Dedifferentiated amniotic fluid mesenchymal stem cell (primary cell): Measurements from ENCODE around the gene DOCK2.
A peak's percentile ranks its signal among the peaks of the same experiment; 100 is the strongest.
"Not testable (repeated sequence)": the region's sequence is repeated elsewhere in the genome, so short reads cannot be mapped to it uniquely, and the experiment has no call there.

Source experiments
- DNase-seq: peaks from one replicate; pipeline ENCODE4 v3.0.0-alpha.2; 2016; ENCODE audit errors: extremely low spot score

Gene DOCK2

DNA sequence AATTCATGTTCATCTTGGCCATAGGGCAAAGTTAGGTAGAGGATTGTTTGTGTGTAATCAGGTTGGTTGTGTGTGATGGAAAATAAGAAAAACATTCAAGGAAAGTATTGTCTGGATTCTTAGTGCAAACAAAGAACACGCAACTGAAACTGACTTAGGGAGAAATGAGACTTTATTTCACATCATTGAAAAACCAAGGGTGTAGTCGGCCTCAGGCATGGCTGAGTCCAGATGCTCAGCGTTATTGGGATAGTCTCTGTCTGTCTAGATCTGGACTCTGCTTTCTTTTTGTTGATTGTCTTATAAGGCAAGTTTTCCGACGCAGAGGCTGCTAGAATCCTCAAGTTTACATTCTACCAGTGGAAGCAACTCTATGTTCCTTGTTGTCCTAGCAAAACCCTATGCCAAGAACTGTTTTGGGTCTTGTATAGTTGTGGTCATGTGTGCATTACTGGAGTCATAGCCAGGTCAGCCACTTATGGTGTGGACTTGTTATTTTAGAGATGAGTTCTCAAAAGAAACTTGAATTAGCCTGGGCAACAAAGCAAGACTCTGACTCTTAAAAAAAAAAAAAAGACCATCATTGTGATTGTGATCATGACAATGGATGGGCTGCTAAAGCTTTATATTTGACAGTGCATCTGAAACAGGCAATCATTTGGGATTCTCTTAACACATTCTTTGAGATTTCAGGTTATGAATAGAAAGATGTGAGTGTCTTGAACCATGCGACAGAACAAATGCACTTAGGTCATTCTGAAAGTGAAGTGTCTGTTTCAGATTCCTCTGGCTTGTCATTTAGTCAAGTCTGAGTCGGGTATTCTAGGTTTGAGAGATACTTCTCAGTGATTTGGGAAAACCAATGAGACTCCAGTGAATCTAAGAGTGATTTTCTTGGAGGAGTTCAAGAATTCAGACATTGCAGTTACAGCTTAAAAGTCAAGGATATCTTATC, 82.6 kb downstream of the DOCK2 start:
- no peak for DNase-seq

DNA sequence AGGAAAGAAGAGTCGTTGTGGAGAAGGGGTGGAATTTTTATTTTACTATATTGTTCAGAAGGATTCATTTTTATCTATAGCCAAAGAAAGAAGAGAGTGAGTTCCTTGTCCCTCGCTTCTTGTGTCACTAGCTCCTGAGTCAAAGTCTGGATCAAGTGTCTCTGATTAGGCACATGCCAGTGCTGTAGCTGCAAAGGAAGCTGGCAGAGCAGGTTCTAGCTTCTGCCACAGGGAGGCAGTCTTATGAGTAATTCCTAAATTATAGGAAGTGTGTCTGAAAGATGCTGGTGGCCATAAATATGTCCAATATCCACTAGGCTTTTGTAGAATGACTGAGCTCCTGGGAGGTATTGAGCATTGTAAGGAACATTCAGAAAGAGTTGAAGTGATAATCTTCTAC, 84.7 kb downstream of the DOCK2 start:
- DNase-seq, result no peak

DNA sequence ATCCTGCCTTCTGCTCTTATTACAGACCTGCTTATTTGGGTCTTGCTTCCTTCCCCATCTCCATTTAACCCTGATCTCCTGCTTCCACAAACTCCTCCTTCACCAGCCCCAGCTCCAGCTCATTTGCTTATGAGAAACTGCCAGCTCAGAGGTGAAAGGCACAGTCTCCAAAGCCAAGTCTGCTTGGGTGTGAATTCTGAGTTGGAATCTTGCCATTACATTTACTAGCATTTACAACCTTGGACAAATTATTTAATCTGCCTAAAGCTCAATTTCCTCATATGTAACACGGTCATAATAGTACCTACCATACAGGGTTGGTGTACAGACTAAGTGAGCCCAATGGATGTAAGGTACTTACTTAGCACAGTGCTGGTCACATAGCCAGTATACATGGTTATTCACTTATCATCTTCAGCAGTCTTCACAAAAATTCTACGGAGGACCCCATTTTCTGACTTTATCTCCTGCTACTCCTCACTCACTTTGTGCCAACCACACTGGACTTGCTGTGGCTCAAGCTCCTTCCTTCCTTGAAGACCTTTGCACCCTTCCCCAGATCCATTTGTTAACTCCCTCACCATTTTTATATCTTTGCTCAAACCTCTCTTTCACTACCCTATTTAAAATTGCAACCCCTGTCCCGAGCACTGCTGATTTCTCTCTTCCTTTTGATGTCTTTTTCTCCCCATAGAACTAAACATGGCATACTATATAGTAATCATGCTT, 86.2 kb downstream of the DOCK2 start:
- DNase-seq, result no peak

DNA sequence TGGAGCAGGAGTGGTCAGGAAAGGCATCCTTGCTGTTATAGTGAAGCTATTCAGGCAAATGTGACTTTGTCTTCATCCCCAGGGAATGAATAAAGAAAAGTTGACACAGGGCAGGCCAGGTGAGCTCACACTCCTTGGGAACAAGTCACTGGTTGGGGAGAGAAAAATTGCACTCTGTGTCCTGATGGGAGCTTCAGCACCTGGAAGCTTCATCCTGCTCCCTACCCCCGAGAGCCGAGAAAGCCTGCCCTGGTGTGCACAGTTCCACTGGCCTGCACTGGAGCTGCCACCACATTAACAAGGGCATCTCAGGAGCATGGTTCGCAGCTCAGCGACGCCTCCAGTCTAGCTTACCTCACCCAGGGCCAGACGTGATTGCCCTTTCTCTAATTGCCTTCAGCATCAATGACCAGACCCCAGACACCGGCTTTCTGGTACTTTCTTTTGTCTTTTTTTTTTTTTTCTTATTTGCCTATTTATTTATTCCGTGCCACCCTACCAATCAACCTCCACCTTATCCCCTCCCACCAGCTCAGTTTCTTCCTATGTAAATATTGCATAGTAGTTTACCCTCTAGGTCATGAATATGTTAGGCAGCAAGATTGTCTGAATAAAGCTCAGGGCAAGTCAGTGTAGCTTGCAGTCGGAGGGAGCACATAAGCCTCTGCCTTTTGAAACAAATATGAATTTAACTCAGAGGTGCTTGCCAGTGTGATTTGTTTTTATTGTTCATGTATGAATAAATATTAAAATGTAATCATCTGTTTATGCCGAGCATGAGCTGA, 87.4 kb downstream of the DOCK2 start:
- DNase-seq, result no peak

DNA sequence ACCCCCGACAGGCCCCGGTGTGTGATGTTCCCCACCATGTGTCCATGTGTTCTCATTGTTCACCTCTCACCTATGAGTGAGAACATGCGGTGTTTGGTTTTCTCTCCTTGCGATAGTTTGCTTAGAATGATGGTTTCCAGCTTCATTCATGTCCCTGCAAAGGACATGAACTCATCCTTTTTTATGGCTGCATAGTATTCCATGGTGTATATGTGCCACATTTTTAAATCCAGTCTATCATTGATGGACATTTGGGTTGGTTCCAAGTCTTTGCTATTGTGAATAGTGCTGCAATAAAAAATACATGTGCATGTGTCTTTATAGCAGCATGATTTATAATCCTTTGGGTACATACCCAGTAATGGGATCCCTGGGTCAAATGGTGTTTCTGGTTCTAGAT, 88.6 kb downstream of the DOCK2 start:
- DNase-seq, result not testable (repeated sequence)

DNA sequence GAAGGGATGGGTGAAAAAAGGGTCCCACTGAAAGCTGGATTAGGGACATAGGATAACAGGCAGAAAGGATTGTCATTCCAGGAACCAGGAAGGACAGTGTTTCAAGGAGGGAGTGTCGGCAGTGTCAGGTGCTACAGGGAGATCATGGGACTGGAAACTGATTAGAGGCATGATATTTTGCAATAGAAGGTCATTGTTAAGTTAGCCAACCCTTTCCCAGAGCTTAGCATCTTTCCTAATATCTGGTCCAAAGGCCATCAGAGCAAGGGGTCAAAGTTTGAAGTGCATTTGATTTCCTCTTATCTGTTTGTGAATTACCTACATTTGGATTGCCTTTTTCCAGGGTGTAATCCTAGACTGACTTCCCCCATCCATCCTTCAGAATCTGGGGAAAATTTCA, 91.3 kb downstream of the DOCK2 start:
- no peak for DNase-seq

DNA sequence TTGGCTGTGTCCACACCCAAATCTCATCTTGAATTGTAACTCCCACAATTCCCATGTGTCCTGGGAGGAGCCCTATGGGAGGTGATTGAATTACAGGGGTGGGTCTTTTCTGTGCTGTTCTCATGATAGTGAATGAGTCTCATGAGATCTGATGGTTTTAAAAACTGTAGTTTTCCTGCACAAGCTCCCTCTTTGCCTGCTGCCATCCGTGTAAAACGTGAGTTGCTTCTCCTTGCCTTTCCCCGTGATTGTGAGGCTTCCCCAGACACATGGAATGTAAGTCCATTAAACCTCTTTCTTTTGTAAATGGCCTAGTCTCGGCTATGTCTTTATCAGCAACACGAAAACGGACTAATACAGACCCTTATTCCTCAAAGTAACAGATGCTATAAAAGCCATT, 94.1 kb downstream of the DOCK2 start:
- no peak for DNase-seq

DNA sequence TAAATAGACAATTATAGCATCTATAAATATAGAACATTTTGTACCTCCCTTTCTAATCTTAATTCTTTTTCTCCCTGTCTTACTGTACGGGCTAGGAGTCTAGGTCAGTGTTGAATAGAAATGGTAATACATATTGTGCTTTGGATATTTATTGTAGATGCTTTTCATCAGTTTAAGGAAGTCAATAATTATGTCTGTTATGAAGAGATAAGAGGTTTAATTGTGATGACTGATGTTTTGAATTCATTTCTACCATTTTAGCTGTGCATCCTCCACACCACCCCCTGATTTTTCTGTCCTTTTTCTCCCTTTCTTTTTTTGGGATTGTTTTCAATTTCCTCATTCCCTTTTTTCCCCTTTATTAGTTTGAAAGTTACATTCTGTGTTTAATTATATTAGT, 95.8 kb downstream of the DOCK2 start:
- no peak for DNase-seq

DNA sequence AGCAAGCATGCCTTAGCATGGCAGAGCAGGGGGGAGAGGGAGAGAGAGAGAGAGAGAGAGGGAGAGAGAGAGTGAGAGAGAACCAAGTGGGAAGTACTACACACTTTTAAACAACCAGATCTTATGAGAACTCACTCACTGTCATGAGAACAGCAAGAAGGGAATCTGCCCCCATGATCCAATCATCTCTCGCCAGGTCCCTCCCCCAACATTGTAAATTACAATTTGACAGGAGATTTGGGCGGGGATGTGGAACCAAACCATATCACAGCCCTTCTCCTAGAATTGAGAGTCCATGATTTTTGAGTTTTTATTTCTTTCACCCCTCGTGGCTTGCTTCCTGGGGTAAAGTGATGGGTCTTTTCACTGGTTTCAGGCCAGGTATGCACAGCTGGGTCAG, 98.8 kb downstream of the DOCK2 start:
- no peak for DNase-seq

DNA sequence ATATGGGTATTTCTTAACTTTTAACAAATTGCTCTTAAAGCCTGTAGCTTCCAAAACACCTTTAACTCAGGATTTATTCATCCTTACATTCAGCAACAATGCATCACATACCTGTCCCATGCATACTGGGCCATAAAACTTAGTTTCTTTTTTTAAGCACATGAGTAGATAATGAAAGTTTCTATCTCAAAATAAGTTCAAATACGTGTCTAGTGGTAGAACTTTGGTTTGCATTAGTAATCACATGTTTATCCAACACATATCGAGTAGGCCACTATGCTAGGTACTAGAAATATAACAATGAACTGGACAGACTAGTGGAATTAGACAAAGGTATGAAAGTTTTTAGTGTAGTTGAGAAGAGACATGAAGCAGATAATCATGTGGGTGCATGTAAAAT, 99.6 kb downstream of the DOCK2 start:
- DNase-seq, result no peak

DNA sequence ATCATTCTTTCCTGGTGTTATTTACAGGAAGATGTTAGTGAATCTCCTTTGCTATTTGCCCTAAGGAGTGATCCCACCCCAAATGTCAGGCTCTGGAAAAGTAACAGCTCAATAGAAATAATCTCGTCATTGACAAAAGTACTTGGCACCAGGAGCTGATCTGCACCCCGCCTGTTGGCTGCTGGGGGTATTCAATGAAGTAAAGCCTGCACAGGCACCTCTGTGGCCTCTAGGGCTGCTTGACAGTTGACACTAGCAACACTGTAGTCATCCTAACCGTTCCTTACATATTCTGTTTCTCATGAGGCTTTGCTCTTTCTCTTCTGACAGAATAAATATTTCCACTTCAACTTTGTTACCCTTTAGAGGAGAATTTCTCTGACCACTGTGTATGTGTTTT, 103.4 kb downstream of the DOCK2 start:
- DNase-seq, result no peak

DNA sequence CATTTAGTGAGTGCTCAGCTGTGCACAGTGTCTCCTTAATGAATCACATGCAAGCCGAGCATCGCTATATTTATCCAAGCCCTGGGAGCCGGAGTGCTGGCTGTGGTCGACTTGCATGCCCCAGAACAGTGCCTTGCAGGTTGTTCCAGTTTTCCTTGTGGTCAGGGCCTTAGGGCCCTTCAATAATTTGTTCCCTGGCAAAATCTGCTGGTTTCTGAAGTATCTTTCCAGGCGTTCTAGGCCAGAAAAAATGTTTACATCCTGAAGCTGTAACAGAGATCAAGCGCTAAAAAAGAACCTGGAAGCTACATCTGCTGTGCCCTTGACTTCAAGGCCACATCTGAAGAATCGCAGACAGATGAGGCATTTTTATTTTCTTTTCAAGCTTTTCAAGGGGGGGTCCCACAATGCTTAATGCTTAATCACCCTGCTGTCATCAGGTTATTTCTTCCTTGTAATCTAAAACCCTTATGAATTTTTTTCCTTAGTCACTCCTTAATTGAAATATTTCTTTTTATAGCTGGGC, 105.8 kb downstream of the DOCK2 start:
- DNase-seq, result peak; percentile 23

DNA sequence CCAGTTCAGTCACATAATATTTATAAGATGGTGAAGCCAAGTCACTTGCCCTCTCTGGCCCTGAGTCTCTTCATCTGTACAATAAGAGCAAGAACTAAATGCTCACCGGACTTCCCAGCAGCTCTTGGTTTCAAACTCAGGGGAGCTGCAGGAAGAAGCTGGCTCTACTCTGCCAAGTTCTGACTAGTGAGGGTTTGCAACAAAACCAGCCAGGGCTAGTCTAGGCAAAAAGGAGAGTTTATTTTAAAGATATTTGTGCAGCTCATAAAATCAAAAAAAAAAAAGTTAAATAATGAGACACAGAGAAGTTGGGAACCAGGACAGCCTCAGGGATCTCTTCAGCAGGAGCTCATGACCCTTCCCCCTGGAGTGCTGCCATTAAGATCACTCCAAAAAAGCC, 107.3 kb downstream of the DOCK2 start:
- no peak for DNase-seq

DNA sequence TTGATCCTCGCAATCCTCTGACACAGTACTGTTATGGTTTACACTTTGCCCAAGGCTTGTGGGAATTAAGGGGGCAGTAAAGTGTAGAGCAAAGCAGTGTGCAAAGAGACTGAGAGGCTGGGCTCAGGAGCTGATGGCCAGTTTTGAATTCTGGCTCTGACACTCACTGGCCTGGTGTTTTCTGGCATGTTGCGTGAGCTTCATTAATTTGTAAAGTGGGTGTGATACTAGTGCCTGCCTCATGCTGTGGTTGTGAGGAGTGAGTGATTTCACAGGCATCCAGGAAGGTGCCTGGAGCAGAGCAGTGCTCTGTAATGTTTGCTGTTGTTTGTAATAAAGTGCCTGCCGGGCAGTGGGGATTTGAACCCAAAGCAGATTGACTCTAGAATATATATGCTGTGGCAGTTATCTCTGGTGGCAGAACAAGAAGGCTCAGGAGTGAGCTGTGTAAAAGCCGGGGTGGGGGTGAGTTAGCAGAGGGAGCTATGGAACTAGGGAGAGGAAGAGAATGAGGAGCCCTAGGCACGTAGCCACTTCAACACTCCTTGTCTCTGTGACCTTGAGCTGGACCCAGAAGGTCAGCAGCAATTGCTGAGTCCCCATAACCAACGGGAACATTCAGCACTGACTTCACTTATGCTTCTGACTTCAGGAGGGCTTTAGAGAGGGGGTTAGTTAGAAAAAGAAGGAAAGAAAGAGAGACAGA, 108.5 kb downstream of the DOCK2 start:
- peak; percentile 24 for DNase-seq

DNA sequence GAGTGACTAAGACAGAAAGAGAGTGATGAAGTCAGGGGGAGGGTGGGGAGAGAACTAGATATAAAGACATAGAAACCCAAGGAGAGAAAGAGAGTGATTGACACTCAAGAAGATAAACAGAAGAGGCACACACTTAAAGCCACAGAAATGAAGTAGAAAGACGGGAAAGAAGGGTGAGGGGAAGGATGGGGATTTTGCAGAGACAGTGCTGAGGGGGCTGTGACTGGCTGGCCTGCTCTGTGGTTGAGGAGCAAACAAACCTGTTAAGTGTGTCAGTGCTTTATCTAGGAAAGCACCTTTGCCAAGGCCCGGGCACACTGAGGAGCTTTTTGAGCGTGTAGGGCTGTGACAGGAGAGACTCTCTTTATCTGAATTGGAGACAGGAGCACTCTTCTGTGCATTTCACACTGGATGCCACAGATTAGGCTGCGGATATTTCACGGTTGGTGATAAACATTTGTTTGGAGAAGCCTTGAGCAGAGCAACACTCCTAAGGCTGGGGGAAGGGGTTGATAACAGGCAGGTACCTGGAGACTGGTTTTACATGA, 109.1 kb downstream of the DOCK2 start:
- DNase-seq, result no peak

DNA sequence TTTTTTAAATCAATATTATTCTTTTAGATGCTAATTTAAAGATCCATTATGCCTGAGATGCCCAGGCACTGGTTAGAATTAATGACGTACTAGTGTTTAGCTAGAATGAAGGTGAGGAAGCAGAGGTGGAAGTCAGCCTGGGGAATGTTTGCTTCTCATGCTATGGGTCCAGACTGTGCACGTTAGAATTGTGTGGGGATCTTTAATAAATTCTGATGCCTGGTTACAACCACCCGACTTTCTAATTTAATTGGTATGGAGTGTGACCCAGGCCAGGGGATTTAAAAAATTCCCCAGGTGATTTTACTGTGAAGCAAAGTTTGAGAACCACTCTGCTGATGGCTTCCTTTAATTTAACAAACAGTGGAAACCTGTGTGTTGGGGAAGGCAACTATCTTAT, 111.1 kb downstream of the DOCK2 start:
- no peak for DNase-seq

DNA sequence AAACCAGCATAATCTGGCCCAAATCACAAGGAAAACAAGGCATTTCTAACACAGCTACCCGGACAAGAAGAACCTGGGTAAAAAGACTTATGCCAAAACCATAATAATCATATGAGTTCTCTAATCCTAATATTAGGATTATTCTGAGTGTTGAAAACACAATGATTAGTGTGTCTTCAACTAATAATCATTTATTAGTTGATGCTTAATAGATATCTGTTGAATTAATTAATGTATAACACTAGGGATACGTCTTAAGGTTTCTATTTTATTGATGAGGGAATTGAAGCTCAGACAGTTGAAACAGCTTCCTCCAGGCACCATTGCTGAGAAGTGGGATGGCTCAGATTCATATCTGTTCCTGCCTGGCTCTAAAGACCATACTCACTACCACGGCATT, 112.2 kb downstream of the DOCK2 start:
- DNase-seq, result no peak

DNA sequence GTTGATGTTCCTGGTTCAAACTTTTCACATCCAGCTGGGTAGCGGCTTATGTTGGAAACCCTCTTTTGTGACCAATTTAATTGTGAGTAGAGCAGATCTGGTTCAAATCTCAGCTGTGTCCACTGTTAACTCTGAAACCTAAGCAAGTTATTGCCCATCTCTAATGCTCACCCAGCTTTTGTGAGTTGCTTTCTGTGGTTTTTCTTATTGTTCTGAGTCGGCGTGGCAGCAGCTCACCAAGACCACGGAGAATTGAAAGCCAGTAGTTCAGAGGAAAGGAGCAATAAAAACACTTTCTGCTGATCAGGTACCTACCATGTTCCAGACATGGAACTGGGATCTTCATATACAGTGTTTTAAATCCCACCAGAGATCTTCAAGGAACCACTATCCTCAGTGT, 114.4 kb downstream of the DOCK2 start:
- DNase-seq, result no peak

DNA sequence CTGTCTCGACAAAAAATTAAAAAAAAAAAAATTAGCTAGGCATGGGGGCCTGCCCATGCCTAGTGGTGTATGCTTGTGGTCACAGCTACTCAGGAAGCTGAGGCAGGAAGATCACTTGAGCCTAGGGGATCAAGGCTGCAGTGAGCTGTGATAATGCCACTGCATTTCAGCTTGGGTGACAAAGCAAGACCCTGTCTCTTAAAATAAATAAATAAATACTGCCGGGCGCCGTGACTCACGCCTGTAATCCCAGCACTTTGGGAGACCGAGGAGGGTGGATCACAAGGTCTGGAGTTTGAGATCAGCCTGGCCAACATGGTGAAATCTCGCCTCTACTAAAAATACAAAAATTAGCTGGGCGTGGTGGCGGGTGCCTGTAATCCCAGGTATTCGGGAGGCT, 115.5 kb downstream of the DOCK2 start:
- DNase-seq, result not testable (repeated sequence)

DNA sequence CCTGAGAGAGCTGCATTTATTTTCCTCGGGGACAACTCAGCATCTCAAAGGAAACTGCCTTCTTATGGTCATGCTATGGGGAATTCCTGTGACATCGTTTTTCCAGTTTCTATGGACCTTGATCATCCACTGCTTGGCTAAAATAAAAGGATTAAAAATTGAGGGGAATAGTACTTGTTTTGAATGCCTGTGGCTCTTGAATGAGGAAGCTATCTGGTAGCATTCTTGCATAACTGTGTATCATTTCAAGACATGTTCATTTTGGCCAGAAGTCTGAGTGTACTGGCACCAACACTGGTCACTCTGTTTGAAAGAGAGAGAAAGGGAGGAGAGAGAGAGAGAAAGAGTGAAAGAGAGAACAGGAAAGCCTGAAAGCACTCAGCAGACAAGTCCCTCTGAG, 116.7 kb downstream of the DOCK2 start:
- DNase-seq, result peak; percentile 22

DNA sequence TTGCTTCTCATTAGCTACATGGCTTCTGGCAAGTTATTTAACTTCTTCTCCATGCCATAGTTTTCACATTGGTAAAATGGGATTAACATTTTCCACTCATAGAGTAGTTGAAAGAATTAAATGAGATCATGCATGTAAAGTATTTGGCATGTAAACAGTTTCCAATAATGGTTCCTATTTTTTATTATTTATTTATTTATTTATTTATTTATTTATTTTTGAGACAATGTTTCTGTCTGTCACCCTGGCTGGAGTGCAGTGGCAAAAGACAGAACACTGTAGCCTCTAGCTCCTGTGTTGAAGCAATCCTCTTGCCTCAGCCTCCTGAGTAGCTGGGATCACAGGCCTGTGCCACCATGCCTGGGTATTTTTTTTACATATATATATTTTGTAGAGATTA, 117.7 kb downstream of the DOCK2 start:
- DNase-seq, result no peak
